GM12878 (cell line): ENCODE data around the gene DIRAS2. TPM values are rescaled to one million over a fixed set of nuclear protein-coding genes. Genes with fewer than 3 reads are reported as not detected.

Experiments
- ATAC-seq: fragments of 200-7000 bp; cut with Tn5 transposase; 3 replicates; pipeline ENCODE4 v1.9.1; 2020; ENCODE audit warnings: mild to moderate bottlenecking, moderate library complexity
- BruUV-seq: library from RNA; stranded (reverse); fragments of 400-500 nt; replicated peaks from 2 replicates; lab custom pipeline; 2021; lab: Mats Ljungman, UMichigan
- CTCF ChIA-PET: fragments of 300-600 bp; sonication (Branson Sonifier 250); formaldehyde crosslinking; extraction: SDS; loops from one replicate; lab custom pipeline; 2021; ENCODE audit warnings: inconsistent platforms; lab: Yijun Ruan, JAX
- POLR2A ChIA-PET: fragments of 350-600 bp; formaldehyde crosslinking; extraction: SDS; loops from one replicate; lab custom pipeline; 2021; ENCODE audit warnings: inconsistent platforms; lab: Charles Lee
- RAD21 ChIA-PET: fragments of 300-600 bp; sonication (Branson Sonifier 250); formaldehyde crosslinking; loops from one replicate; lab custom pipeline; 2023; ENCODE audit warnings: antibody characterized with exemption; ENCODE audit not compliant: unreplicated experiment; lab: Charles Lee
- SMC1A ChIA-PET: fragments of 300-600 bp; sonication (Branson Sonifier 250); formaldehyde crosslinking; loops from one replicate; lab custom pipeline; 2023; ENCODE audit not compliant: unreplicated experiment, uncharacterized antibody; lab: Charles Lee
- DNase-seq: peaks from one replicate; pipeline ENCODE4 v3.0.0-alpha.2; 2011; ENCODE audit warnings: low read depth, low spot score
- FAIRE-seq: peaks from 3 replicates; lab custom pipeline; 2011; peaks lifted over from hg19 to GRCh38; lab: Jason Lieb, UNC
- H2AFZ ChIP-seq: 2 replicates; pipeline ENCODE4 v1.6.0; 2011; ENCODE audit warnings: low read depth, low read length, control low read depth; ENCODE audit not compliant: control insufficient read depth
- H3K27ac ChIP-seq: 2 replicates; pipeline ENCODE4 v1.5.1; 2011; ENCODE audit warnings: control low read depth; ENCODE audit not compliant: control insufficient read depth, insufficient read depth
- H3K27me3 ChIP-seq, 2 experiments: replicated peaks in 1 of 2; 2 replicates each; pipeline versions ENCODE4 v1.6.0 to v1.6.1; 2011; ENCODE audit warnings: low read length in 1 of 2; ENCODE audit not compliant: control insufficient read depth in 2 of 2, insufficient read depth in 2 of 2
- H3K36me3 ChIP-seq, 2 experiments: 2 replicates each; pipeline ENCODE4 v1.5.1; 2011; ENCODE audit warnings: low read length in 1 of 2; ENCODE audit not compliant: control insufficient read depth in 2 of 2, insufficient read depth in 2 of 2
- H3K4me1 ChIP-seq: 2 replicates; pipeline ENCODE4 v1.6.1; 2011; ENCODE audit warnings: mild to moderate bottlenecking, low read length, moderate library complexity, mixed read lengths; ENCODE audit not compliant: control insufficient read depth, insufficient read depth
- H3K4me2 ChIP-seq: 2 replicates; pipeline ENCODE4 v1.6.0; 2011; ENCODE audit warnings: control low read depth; ENCODE audit not compliant: control insufficient read depth, insufficient read depth
- H3K4me3 ChIP-seq: fragments of 200-600 bp; sonication (generic); 2 replicates; pipeline ENCODE4 v1.5.1; 2016
- H3K79me2 ChIP-seq: 2 replicates; pipeline ENCODE4 v1.6.0; 2011; ENCODE audit warnings: low read length; ENCODE audit not compliant: control insufficient read depth, insufficient read depth
- H3K9ac ChIP-seq: 2 replicates; pipeline ENCODE4 v1.8.0; 2011; ENCODE audit warnings: low read length, control low read depth, mixed read lengths; ENCODE audit not compliant: control insufficient read depth, insufficient read depth
- H3K9me3 ChIP-seq: replicated peaks from 3 replicates; pipeline ENCODE4 v1.5.1; 2011; ENCODE audit warnings: mild to moderate bottlenecking, low read length; ENCODE audit not compliant: control insufficient read depth, insufficient read depth
- H4K20me1 ChIP-seq: 2 replicates; pipeline ENCODE4 v1.6.0; 2011; ENCODE audit not compliant: control insufficient read depth, insufficient read depth
- CEBPZ ChIP-seq: fragments of 150-350 bp; IDR thresholded peaks from 2 replicates; pipeline ENCODE4 v1.6.1; 2016; ENCODE audit warnings: low read depth, low read length
- GATAD2B ChIP-seq: fragments of 450-650 bp; conservative IDR thresholded peaks from 2 replicates; pipeline ENCODE4 v1.6.1; 2017; ENCODE audit warnings: low read depth, mild to moderate bottlenecking, moderate library complexity
- STAT3 ChIP-seq: IDR thresholded peaks from 2 replicates; pipeline ENCODE4 v1.6.1; 2011; ENCODE audit warnings: low read depth, low read length, improper control_type of control experiment
- TAF1 ChIP-seq: IDR thresholded peaks from 2 replicates; pipeline ENCODE4 v1.6.1; 2011; ENCODE audit warnings: mild to moderate bottlenecking, low read depth, low read length, borderline replicate concordance
- ZNF687 ChIP-seq: fragments of 450-650 bp; IDR thresholded peaks from 2 replicates; pipeline ENCODE4 v1.6.1; 2017; ENCODE audit warnings: mild to moderate bottlenecking, moderate library complexity
- WGBS: methylation state at CpG from one replicate; pipeline ENCODE4 v1.1.6; 2016; ENCODE audit warnings: low lambda C conversion rate; ENCODE audit not compliant: insufficient replicate concordance, insufficient coverage; ENCODE audit errors: missing lambda C conversion rate; 5-methylcytosine and 5-hydroxymethylcytosine counted together
- in situ Hi-C: fragments of 300-500 bp; cut with MboI; formaldehyde crosslinking; loops from 9 replicates; pipeline ENCODE4 v1.14.3; 2018; ENCODE audit warnings: mixed read lengths
- intact Hi-C: fragments of 100-400 bp; cut with micrococcal nuclease; formaldehyde crosslinking; loops from one replicate; pipeline ENCODE4 v1.14.2; 2022; ENCODE audit not compliant: unreplicated experiment
- polyA plus RNA-seq, 11 experiments: library from polyadenylated mRNA; depleted of rRNA in 4 of 11; unstranded in 6 of 11; stranded (reverse) in 5 of 11; fragments of >200 nt; fragmentation: Nextera tagmentation in 4 of 11; fragmentation: Illumina TruSeq in 1 of 11; extraction: Ambion mirVana in 4 of 11; extraction: Trizol in 1 of 11; gene quantifications; 1 replicate in 1 of 11; 2 replicates in 10 of 11; pipeline versions ENCODE4 v1.2.1 to v1.2.3, GENCODE V29; 2011 to 2016; ENCODE audit warnings: inconsistent platforms in 2 of 11, missing spikeins in 2 of 11, low read depth in 1 of 11
- total RNA-seq, 4 experiments: library from RNA; depleted of rRNA in 3 of 4; stranded (reverse); fragments of >200 nt in 3 of 4; fragmentation: Illumina TruSeq in 1 of 4; extraction: Trizol in 1 of 4; gene quantifications; 2 replicates each; pipeline versions ENCODE4 v1.2.1 to v1.2.3, GENCODE V29; 2013 to 2021
- TF ChIP-seq, protein P1 (sequence below): fragments of 450-650 bp; IDR thresholded peaks from 2 replicates; pipeline ENCODE4 v1.6.1; 2018; ENCODE audit warnings: borderline replicate concordance, mild to moderate bottlenecking; ENCODE audit not compliant: partially characterized antibody
- TF ChIP-seq, protein P2 (sequence below): fragments of 450-650 bp; formaldehyde crosslinking; IDR thresholded peaks from 2 replicates; pipeline ENCODE4 v1.4.0; 2020; ENCODE audit warnings: mild to moderate bottlenecking, moderate library complexity

The DIRAS2 gene
- total and polyA plus RNA-seq, 10 of the 15 experiments (the other 5 are each of a cell fraction or from before 2014, with no cell fraction given), result not detected

DNA sequence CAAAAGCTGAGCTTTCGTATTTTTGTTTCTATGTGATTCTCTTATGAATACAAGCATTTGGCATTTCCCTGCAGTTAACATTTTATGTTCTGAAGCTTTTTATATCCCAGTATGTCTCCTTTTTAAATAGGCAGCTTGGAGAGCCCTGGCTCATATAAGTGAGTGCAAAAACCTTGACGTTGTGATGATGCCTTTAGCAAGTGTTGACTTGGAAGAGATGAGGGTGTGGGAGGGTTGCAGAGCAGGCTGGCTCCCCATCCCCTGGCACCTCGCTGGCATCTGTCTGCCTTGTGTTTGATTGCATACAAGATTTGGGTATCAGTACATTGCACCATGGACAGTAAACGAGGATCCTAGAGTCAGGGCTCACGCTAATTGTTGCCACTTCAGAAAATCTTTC lies 42.1 kb upstream of the DIRAS2 start:
- Histone ChIP-seq H3K27me3 (no peaks in the 10 kb centered on the region), H3K9ac (no peak overlapping the region), H3K9me3 (no peaks in the 10 kb centered on the region), H3K4me1 (no peaks in the 10 kb centered on the region), H3K36me3 (no peaks in the 10 kb centered on the region), H2AFZ (no peak overlapping the region), H3K27ac (no peak overlapping the region), H3K4me2 (no peak overlapping the region), H3K4me3 (no peak overlapping the region), H3K79me2 (no peaks in the 10 kb centered on the region), H4K20me1 (no peaks in the 10 kb centered on the region)
- RAD21 ChIA-PET, result no interaction called here
- in situ Hi-C loops (no loop called here), intact Hi-C loops (no loop called here)
- no TSS peak for BruUV-seq
- WGBS, result 35% methylated on average over 5 of the region's 5 CpGs
- FAIRE-seq (no peak), ATAC-seq (no peak), DNase-seq (no peak)
- POLR2A ChIA-PET, result no interaction called here
- CTCF ChIA-PET, result interaction anchor here (0.8 kb wide), 1 partner anchor 10 kb away, joined by 3 read pairs; no protein-coding TSS in a partner anchor
- SMC1A ChIA-PET, result interaction anchor here (1.1 kb wide), 1 partner anchor 16 kb away, joined by 4 read pairs; no protein-coding TSS in a partner anchor
- TF ChIP-seq CEBPZ (no peak), TAF1 (no peak), STAT3 (no peak), ZNF687 (no peak), GATAD2B (no peak)
- TF ChIP-seq, protein P1, sequence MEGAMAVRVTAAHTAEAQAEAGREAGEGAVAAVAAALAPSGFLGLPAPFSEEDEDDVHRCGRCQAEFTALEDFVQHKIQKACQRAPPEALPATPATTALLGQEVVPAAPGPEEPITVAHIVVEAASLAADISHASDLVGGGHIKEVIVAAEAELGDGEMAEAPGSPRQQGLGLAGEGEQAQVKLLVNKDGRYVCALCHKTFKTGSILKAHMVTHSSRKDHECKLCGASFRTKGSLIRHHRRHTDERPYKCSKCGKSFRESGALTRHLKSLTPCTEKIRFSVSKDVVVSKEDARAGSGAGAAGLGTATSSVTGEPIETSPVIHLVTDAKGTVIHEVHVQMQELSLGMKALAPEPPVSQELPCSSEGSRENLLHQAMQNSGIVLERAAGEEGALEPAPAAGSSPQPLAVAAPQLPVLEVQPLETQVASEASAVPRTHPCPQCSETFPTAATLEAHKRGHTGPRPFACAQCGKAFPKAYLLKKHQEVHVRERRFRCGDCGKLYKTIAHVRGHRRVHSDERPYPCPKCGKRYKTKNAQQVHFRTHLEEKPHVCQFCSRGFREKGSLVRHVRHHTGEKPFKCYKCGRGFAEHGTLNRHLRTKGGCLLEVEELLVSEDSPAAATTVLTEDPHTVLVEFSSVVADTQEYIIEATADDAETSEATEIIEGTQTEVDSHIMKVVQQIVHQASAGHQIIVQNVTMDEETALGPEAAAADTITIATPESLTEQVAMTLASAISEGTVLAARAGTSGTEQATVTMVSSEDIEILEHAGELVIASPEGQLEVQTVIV, result no peak
- TF ChIP-seq, protein P2, sequence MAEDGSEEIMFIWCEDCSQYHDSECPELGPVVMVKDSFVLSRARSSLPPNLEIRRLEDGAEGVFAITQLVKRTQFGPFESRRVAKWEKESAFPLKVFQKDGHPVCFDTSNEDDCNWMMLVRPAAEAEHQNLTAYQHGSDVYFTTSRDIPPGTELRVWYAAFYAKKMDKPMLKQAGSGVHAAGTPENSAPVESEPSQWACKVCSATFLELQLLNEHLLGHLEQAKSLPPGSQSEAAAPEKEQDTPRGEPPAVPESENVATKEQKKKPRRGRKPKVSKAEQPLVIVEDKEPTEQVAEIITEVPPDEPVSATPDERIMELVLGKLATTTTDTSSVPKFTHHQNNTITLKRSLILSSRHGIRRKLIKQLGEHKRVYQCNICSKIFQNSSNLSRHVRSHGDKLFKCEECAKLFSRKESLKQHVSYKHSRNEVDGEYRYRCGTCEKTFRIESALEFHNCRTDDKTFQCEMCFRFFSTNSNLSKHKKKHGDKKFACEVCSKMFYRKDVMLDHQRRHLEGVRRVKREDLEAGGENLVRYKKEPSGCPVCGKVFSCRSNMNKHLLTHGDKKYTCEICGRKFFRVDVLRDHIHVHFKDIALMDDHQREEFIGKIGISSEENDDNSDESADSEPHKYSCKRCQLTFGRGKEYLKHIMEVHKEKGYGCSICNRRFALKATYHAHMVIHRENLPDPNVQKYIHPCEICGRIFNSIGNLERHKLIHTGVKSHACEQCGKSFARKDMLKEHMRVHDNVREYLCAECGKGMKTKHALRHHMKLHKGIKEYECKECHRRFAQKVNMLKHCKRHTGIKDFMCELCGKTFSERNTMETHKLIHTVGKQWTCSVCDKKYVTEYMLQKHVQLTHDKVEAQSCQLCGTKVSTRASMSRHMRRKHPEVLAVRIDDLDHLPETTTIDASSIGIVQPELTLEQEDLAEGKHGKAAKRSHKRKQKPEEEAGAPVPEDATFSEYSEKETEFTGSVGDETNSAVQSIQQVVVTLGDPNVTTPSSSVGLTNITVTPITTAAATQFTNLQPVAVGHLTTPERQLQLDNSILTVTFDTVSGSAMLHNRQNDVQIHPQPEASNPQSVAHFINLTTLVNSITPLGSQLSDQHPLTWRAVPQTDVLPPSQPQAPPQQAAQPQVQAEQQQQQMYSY (CRISPR knock-in tag), result no peak
